Epidermal melanocyte (primary cell): ENCODE data around the gene GFI1B.
"Not testable (repeated sequence)": the region's sequence is repeated elsewhere in the genome, so short reads cannot be mapped to it uniquely, and the experiment has no call there.

Source experiments
- DNase-seq: peaks from one replicate; pipeline ENCODE4 v3.0.0; 2011; ENCODE audit warnings: low spot score; ENCODE audit not compliant: insufficient read length

Gene GFI1B

GRCh38 chr9:132967908-132968307 is 10.6 kb upstream of the GFI1B start:
- not testable (repeated sequence) for DNase-seq

- DNase-seq: no peak
Observed at GRCh38 chr9:132969783-132970182, 8.7 kb upstream of the GFI1B start.

- DNase-seq: no peak
Observed at GRCh38 chr9:132970324-132971062, 8.0 kb upstream of the GFI1B start.

GRCh38 chr9:132973166-132973565 is 5.3 kb upstream of the GFI1B start:
- no peak for DNase-seq

- no peak for DNase-seq
Observed at GRCh38 chr9:132973713-132974112, 4.8 kb upstream of the GFI1B start.

- DNase-seq: no peak
Observed at GRCh38 chr9:132975961-132976360, 2.5 kb upstream of the GFI1B start.

GRCh38 chr9:132976571-132976970 is 1.9 kb upstream of the GFI1B start:
- DNase-seq: no peak

- DNase-seq: no peak
Observed at GRCh38 chr9:132978112-132978450, 413 bp upstream of the GFI1B start.

- DNase-seq: no peak
Observed at GRCh38 chr9:132980157-132980556, 1.7 kb downstream of the GFI1B start.

GRCh38 chr9:132982458-132982857 is 4.0 kb downstream of the GFI1B start:
- no peak for DNase-seq

- no peak for DNase-seq
Observed at GRCh38 chr9:132983491-132984201, 5.2 kb downstream of the GFI1B start.

GRCh38 chr9:132984202-132985070 is 5.9 kb downstream of the GFI1B start:
- no peak for DNase-seq

- no peak for DNase-seq
Observed at GRCh38 chr9:132985071-132985350, 6.5 kb downstream of the GFI1B start.

- DNase-seq: no peak
Observed at GRCh38 chr9:132985489-132985888, 7.0 kb downstream of the GFI1B start.

GRCh38 chr9:132986114-132986513 is 7.6 kb downstream of the GFI1B start:
- DNase-seq: no peak

GRCh38 chr9:132986640-132987620 is 8.4 kb downstream of the GFI1B start:
- no peak for DNase-seq

GRCh38 chr9:132988244-132989013 is 9.9 kb downstream of the GFI1B start:
- no peak for DNase-seq

GRCh38 chr9:132989014-132989310 is 10.5 kb downstream of the GFI1B start:
- no peak for DNase-seq

GRCh38 chr9:132989414-132989996 is 11.0 kb downstream of the GFI1B start:
- DNase-seq: no peak

GRCh38 chr9:132989998-132990557 is 11.6 kb downstream of the GFI1B start:
- peak; percentile 44 for DNase-seq
